ENCODE data around the gene SERPIND1.

- no peak for TF ChIP-seq POLR2A (IDR thresholded peaks at IDR 0.05)
- TF ChIP-seq, protein P1, sequence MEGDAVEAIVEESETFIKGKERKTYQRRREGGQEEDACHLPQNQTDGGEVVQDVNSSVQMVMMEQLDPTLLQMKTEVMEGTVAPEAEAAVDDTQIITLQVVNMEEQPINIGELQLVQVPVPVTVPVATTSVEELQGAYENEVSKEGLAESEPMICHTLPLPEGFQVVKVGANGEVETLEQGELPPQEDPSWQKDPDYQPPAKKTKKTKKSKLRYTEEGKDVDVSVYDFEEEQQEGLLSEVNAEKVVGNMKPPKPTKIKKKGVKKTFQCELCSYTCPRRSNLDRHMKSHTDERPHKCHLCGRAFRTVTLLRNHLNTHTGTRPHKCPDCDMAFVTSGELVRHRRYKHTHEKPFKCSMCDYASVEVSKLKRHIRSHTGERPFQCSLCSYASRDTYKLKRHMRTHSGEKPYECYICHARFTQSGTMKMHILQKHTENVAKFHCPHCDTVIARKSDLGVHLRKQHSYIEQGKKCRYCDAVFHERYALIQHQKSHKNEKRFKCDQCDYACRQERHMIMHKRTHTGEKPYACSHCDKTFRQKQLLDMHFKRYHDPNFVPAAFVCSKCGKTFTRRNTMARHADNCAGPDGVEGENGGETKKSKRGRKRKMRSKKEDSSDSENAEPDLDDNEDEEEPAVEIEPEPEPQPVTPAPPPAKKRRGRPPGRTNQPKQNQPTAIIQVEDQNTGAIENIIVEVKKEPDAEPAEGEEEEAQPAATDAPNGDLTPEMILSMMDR (IDR thresholded peaks at IDR 0.05 in 4 of 5, conservative IDR thresholded peaks at IDR 0.05 in 1 of 5), result no peak
Observed at GRCh38 chr22:20792221-20792965, 18.5 kb downstream of the SERPIND1 start.
